ENCODE data around the gene HNF4A.
"Not testable (repeated sequence)": the region's sequence is repeated elsewhere in the genome, so short reads cannot be mapped to it uniquely, and the experiment has no call there.

Gene HNF4A

GRCh38 chr20:44343162-44343675, 12.3 kb upstream of the HNF4A start:
- no peaks in the 10 kb centered on the region for H3K36me3 ChIP-seq
- no peaks in the 10 kb centered on the region for H3K4me1 ChIP-seq
- no peak for DNase-seq
- H3K9me3 ChIP-seq: no peaks in the 10 kb centered on the region
- TF ChIP-seq, protein P1, sequence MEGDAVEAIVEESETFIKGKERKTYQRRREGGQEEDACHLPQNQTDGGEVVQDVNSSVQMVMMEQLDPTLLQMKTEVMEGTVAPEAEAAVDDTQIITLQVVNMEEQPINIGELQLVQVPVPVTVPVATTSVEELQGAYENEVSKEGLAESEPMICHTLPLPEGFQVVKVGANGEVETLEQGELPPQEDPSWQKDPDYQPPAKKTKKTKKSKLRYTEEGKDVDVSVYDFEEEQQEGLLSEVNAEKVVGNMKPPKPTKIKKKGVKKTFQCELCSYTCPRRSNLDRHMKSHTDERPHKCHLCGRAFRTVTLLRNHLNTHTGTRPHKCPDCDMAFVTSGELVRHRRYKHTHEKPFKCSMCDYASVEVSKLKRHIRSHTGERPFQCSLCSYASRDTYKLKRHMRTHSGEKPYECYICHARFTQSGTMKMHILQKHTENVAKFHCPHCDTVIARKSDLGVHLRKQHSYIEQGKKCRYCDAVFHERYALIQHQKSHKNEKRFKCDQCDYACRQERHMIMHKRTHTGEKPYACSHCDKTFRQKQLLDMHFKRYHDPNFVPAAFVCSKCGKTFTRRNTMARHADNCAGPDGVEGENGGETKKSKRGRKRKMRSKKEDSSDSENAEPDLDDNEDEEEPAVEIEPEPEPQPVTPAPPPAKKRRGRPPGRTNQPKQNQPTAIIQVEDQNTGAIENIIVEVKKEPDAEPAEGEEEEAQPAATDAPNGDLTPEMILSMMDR (IDR thresholded peaks at IDR 0.05; ENCODE audit: low read depth, low read length): no peak
- H3K27me3 ChIP-seq: no peaks in the 10 kb centered on the region
- no peak overlapping the region for H3K4me3 ChIP-seq (ENCODE audit: low read depth, low read length)

DNA sequence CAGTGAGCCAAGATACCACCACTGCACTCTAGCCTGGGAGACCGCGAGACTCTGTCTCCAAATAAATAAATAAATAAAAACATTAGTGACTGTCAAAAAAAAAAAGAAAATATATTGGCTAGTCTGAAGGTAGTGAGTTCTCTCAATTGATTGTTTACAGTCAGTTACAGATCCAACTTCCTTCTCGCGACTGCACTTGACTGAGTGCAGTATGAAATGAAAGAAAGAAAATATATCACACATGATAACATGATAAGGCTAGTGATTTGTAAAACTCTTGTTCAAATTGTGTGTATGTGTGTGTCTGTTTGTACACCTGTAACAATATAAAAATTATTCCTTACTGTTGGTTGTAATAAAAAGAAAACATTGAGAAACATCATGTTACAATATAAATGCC, 10.8 kb upstream of the HNF4A start:
- no peaks in the 10 kb centered on the region for H3K27me3 ChIP-seq
- no peaks in the 10 kb centered on the region for H3K4me1 ChIP-seq
- DNase-seq: no peak
- no peaks in the 10 kb centered on the region for H3K36me3 ChIP-seq
- H3K4me3 ChIP-seq (ENCODE audit: low read depth, low read length): no peak overlapping the region
- TF ChIP-seq, protein P1 (IDR thresholded peaks at IDR 0.05; ENCODE audit: low read depth, low read length): no peak
- no peaks in the 10 kb centered on the region for H3K9me3 ChIP-seq

GRCh38 chr20:44345147-44345546, 10.4 kb upstream of the HNF4A start:
- no peak overlapping the region for H3K4me3 ChIP-seq (ENCODE audit: low read depth, low read length)
- H3K9me3 ChIP-seq: no peaks in the 10 kb centered on the region
- TF ChIP-seq, protein P1 (IDR thresholded peaks at IDR 0.05; ENCODE audit: low read depth, low read length): no peak
- no peaks in the 10 kb centered on the region for H3K36me3 ChIP-seq
- no peaks in the 10 kb centered on the region for H3K4me1 ChIP-seq
- DNase-seq: no peak
- no peaks in the 10 kb centered on the region for H3K27me3 ChIP-seq

DNA sequence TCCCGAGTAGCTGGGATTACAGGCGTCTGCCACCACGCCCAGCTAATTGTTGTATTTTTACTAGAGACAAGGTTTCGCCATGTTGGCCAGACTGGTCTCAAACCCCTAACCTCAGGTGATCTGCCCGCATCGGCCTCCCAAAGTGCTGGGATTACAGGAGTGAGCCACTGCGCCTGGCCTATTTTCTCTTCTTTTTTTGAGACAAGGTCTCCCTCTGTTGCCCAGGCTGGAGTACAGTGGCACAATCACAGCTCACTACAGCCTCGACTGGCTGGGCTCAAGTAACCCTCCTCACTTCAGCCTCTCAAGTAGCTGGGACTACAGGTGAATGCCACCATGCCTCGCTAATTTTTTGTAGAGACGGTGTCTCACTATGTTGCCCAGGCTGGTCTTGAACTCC, 9.6 kb upstream of the HNF4A start:
- not testable (repeated sequence) for H3K36me3 ChIP-seq; H3K9me3 ChIP-seq; H3K27me3 ChIP-seq; H3K4me3 ChIP-seq (ENCODE audit: low read depth, low read length); DNase-seq; H3K4me1 ChIP-seq

GRCh38 chr20:44348168-44348659, 7.3 kb upstream of the HNF4A start:
- no peak for DNase-seq
- Histone ChIP-seq H3K9me3 (no peaks in the 10 kb centered on the region), H3K27me3 (no peaks in the 10 kb centered on the region), H3K4me1 (no peaks in the 10 kb centered on the region), H3K4me3 (ENCODE audit: low read depth, low read length) (no peak overlapping the region), H3K36me3 (no peaks in the 10 kb centered on the region)
- TF ChIP-seq, protein P1 (IDR thresholded peaks at IDR 0.05; ENCODE audit: low read depth, low read length): no peak

DNA sequence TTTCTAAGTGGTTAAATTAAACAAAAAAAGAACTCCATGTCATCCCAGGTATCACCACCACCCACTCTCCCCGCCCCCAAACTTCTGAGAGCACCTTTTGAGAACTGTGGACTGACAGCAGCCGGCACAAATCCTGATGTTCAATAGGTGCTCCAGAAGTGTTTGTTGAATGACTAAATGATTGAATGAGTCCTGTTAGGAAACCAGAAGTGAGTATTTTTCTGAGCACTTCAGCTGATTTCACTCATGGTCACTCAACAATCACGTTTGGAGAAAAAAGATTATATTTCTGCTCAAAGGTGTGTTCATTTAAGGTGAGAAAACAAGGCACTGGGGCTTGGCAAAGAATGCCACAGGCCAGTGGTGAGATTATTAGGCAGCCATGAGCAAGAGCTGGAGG, 6.2 kb upstream of the HNF4A start:
- Histone ChIP-seq H3K9me3 (no peaks in the 10 kb centered on the region), H3K4me3 (ENCODE audit: low read depth, low read length) (no peak overlapping the region), H3K27me3 (no peaks in the 10 kb centered on the region), H3K4me1 (no peaks in the 10 kb centered on the region), H3K36me3 (no peaks in the 10 kb centered on the region)
- no peak for DNase-seq
- TF ChIP-seq, protein P1 (IDR thresholded peaks at IDR 0.05; ENCODE audit: low read depth, low read length): no peak

DNA sequence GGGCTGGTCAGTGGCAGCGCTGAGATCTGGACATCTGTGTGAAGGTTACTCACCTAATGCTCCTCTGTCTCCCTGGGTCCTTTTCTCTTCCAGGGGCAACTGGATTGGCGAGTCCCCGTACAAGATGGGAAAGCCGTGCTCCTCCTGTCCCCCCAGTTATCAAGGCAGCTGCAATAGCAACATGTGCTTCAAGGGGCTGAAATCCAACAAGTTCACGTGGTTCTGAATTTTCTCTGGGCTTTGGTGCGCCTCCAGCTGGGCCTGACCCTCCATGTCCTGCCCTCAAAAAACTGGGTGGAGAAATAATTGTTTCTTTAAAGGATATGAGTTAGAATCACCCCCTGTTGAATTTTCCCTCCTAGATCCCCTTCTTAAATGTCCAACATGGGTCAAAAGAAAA, 4.9 kb upstream of the HNF4A start:
- no peaks in the 10 kb centered on the region for H3K27me3 ChIP-seq
- H3K4me1 ChIP-seq: no peaks in the 10 kb centered on the region
- DNase-seq: no peak
- H3K4me3 ChIP-seq (ENCODE audit: low read depth, low read length): no peak overlapping the region
- TF ChIP-seq, protein P1 (IDR thresholded peaks at IDR 0.05; ENCODE audit: low read depth, low read length): no peak
- H3K9me3 ChIP-seq: no peaks in the 10 kb centered on the region
- H3K36me3 ChIP-seq: no peaks in the 10 kb centered on the region
